ENCODE results near the gene HERC5. TPM values are rescaled to one million over a fixed set of nuclear protein-coding genes. Genes with fewer than 3 reads are reported as not detected.

The HERC5 gene
- total RNA-seq, 1 donor from 2014 or later = 23.0 TPM

GRCh38 chr4:88497859-88498409, 41.0 kb downstream of the HERC5 start:
- FAIRE-seq (no peak), DNase-seq (ENCODE audit: low read depth) (no peak)
- no peaks in the 10 kb centered on the region for H3K79me2 ChIP-seq (ENCODE audit: insufficient read depth, low read length)
- no peak overlapping the region for H3K4me2 ChIP-seq (ENCODE audit: low read length)
- no peak overlapping the region for H3K27ac ChIP-seq (ENCODE audit: low read depth, low read length)
- no peaks in the 10 kb centered on the region for H3K27me3 ChIP-seq (ENCODE audit: insufficient read depth, low read length)
- TF ChIP-seq CTCF (IDR thresholded peaks at IDR 0.05; ENCODE audit: insufficient read depth, low read depth, low read length) (no peak), EZH2 (IDR thresholded peaks at IDR 0.05; ENCODE audit: insufficient read depth, low read length) (no peak)
- H2AFZ ChIP-seq (ENCODE audit: low read depth, low read length) = no peak overlapping the region
- H3K9ac ChIP-seq (ENCODE audit: low read length) = no peak overlapping the region
- H3K9me3 ChIP-seq (ENCODE audit: insufficient read depth, low read depth, low read length) = no peaks in the 10 kb centered on the region
- H3K4me3 ChIP-seq (ENCODE audit: insufficient read depth, low read depth, low read length) = no peak overlapping the region
- H3K36me3 ChIP-seq (ENCODE audit: insufficient read depth, low read length) = no peaks in the 10 kb centered on the region
- H3K27ac Mint-ChIP-seq (ENCODE audit: unreplicated experiment) = no peak overlapping the region
- H3K27me3 Mint-ChIP-seq (ENCODE audit: low read depth, unreplicated experiment) = no peaks in the 10 kb centered on the region
- no peaks in the 10 kb centered on the region for H3K4me1 ChIP-seq (ENCODE audit: insufficient read depth, low read length)
- no peaks in the 10 kb centered on the region for H3K4me1 Mint-ChIP-seq (ENCODE audit: low read depth, unreplicated experiment)
- H3K36me3 Mint-ChIP-seq (ENCODE audit: low read depth, unreplicated experiment) = peaks cover 10% of the 10 kb centered on the region
- H3K4me3 Mint-ChIP-seq (ENCODE audit: unreplicated experiment) = no peak overlapping the region
- no peaks in the 10 kb centered on the region for H4K20me1 ChIP-seq (ENCODE audit: insufficient read depth, low read length)
- no peaks in the 10 kb centered on the region for H3K9me3 Mint-ChIP-seq (ENCODE audit: unreplicated experiment)

- Mint-ChIP-seq H3K36me3 (ENCODE audit: low read depth, unreplicated experiment) (peaks cover 3% of the 10 kb centered on the region), H3K4me3 (ENCODE audit: unreplicated experiment) (no peak overlapping the region), H3K4me1 (ENCODE audit: low read depth, unreplicated experiment) (no peaks in the 10 kb centered on the region), H3K9me3 (ENCODE audit: unreplicated experiment) (no peaks in the 10 kb centered on the region), H3K27ac (ENCODE audit: unreplicated experiment) (no peak overlapping the region), H3K27me3 (ENCODE audit: low read depth, unreplicated experiment) (no peaks in the 10 kb centered on the region)
- Histone ChIP-seq H3K4me3 (ENCODE audit: insufficient read depth, low read depth, low read length) (no peak overlapping the region), H4K20me1 (ENCODE audit: insufficient read depth, low read length) (no peaks in the 10 kb centered on the region), H3K27ac (ENCODE audit: low read depth, low read length) (no peak overlapping the region), H3K4me2 (ENCODE audit: low read length) (no peak overlapping the region), H3K27me3 (ENCODE audit: insufficient read depth, low read length) (no peaks in the 10 kb centered on the region), H3K36me3 (ENCODE audit: insufficient read depth, low read length) (no peaks in the 10 kb centered on the region), H2AFZ (ENCODE audit: low read depth, low read length) (no peak overlapping the region), H3K9ac (ENCODE audit: low read length) (no peak overlapping the region), H3K79me2 (ENCODE audit: insufficient read depth, low read length) (no peaks in the 10 kb centered on the region), H3K4me1 (ENCODE audit: insufficient read depth, low read length) (no peaks in the 10 kb centered on the region), H3K9me3 (ENCODE audit: insufficient read depth, low read depth, low read length) (no peaks in the 10 kb centered on the region)
- no peak for FAIRE-seq
- no peak for TF ChIP-seq EZH2 (IDR thresholded peaks at IDR 0.05; ENCODE audit: insufficient read depth, low read length)
- no peak for TF ChIP-seq CTCF (IDR thresholded peaks at IDR 0.05; ENCODE audit: insufficient read depth, low read depth, low read length)
- no peak for DNase-seq (ENCODE audit: low read depth)
Observed at GRCh38 chr4:88503344-88503743, 46.4 kb downstream of the HERC5 start.

GRCh38 chr4:88511236-88511635, 54.3 kb downstream of the HERC5 start:
- no peaks in the 10 kb centered on the region for H3K9me3 Mint-ChIP-seq (ENCODE audit: unreplicated experiment)

More at GRCh38 chr4:88511236-88511635, 54.3 kb downstream of the HERC5 start:
- no peaks in the 10 kb centered on the region for H3K79me2 ChIP-seq (ENCODE audit: insufficient read depth, low read length)
- no peaks in the 10 kb centered on the region for H3K4me1 ChIP-seq (ENCODE audit: insufficient read depth, low read length)
- peaks cover 4% of the 10 kb centered on the region for H3K27me3 Mint-ChIP-seq (ENCODE audit: low read depth, unreplicated experiment)
- no peak overlapping the region for H3K4me3 Mint-ChIP-seq (ENCODE audit: unreplicated experiment)
- H3K4me3 ChIP-seq (ENCODE audit: insufficient read depth, low read depth, low read length) = no peak overlapping the region
- no peaks in the 10 kb centered on the region for H3K4me1 Mint-ChIP-seq (ENCODE audit: low read depth, unreplicated experiment)
- H3K4me2 ChIP-seq (ENCODE audit: low read length) = no peak overlapping the region
- no peak overlapping the region for H2AFZ ChIP-seq (ENCODE audit: low read depth, low read length)
- no peak for DNase-seq (ENCODE audit: low read depth)
- H3K36me3 Mint-ChIP-seq (ENCODE audit: low read depth, unreplicated experiment) = no peaks in the 10 kb centered on the region
- FAIRE-seq = no peak
- no peak overlapping the region for H3K27ac ChIP-seq (ENCODE audit: low read depth, low read length)
- H3K9ac ChIP-seq (ENCODE audit: low read length) = no peak overlapping the region
- no peaks in the 10 kb centered on the region for H3K27me3 ChIP-seq (ENCODE audit: insufficient read depth, low read length)
- TF ChIP-seq EZH2 (IDR thresholded peaks at IDR 0.05; ENCODE audit: insufficient read depth, low read length) (no peak), CTCF (IDR thresholded peaks at IDR 0.05; ENCODE audit: insufficient read depth, low read depth, low read length) (no peak)
- H4K20me1 ChIP-seq (ENCODE audit: insufficient read depth, low read length) = no peaks in the 10 kb centered on the region
- H3K27ac Mint-ChIP-seq (ENCODE audit: unreplicated experiment) = no peak overlapping the region
- H3K9me3 ChIP-seq (ENCODE audit: insufficient read depth, low read depth, low read length) = no peaks in the 10 kb centered on the region
- H3K36me3 ChIP-seq (ENCODE audit: insufficient read depth, low read length) = no peaks in the 10 kb centered on the region
